HEK293 (cell line): ENCODE data around the gene PPP6R3.
"Not testable (repeated sequence)": the region's sequence is repeated elsewhere in the genome, so short reads cannot be mapped to it uniquely, and the experiment has no call there.

Source experiments
- CTCF ChIA-PET: fragments of 350-600 bp; formaldehyde crosslinking; extraction: SDS; loops from one replicate; lab custom pipeline; 2021; ENCODE audit warnings: antibody characterized with exemption; lab: Yijun Ruan, JAX
- POLR2A ChIA-PET: fragments of 300-600 bp; formaldehyde crosslinking; extraction: SDS; loops from one replicate; lab custom pipeline; 2020; ENCODE audit warnings: antibody characterized with exemption, inconsistent platforms; lab: Yijun Ruan, JAX
- H3K27ac ChIP-seq: fragments of 200-500 bp; sonication (Bioruptor generic); 2 replicates; pipeline ENCODE4 v1.5.1; 2014; ENCODE audit warnings: low read depth, low read length, control low read depth, inconsistent platforms; ENCODE audit errors: extremely low read depth
- H3K36me3 ChIP-seq, 2 experiments: fragments of 200-500 bp in 1 of 2; sonication (Bioruptor generic) in 1 of 2; 1 replicate in 1 of 2; 2 replicates in 1 of 2; pipeline ENCODE4 v1.5.1; 2014 to 2017; ENCODE audit warnings: inconsistent platforms in 2 of 2, low read length in 2 of 2; ENCODE audit not compliant: control insufficient read depth in 2 of 2, insufficient read depth in 1 of 2
- H3K4me1 ChIP-seq: fragments of 200-500 bp; sonication (Bioruptor generic); 2 replicates; pipeline ENCODE4 v1.5.1; 2014; ENCODE audit warnings: mild to moderate bottlenecking, low read length, inconsistent platforms; ENCODE audit not compliant: control insufficient read depth, insufficient read depth
- H3K4me3 ChIP-seq: 2 replicates; pipeline ENCODE4 v1.5.1; 2011; ENCODE audit warnings: low read depth, mild to moderate bottlenecking, control low read depth, low read length, moderate library complexity
- H3K9me3 ChIP-seq: fragments of 200-500 bp; sonication (Bioruptor generic); 2 replicates; pipeline ENCODE4 v1.5.1; 2014; ENCODE audit warnings: low read depth, low read length, inconsistent platforms; ENCODE audit not compliant: control insufficient read depth, insufficient read depth
- BCL6B ChIP-seq: fragments of 450-650 bp; formaldehyde crosslinking; IDR thresholded peaks from 2 replicates; pipeline ENCODE4 v1.5.1; 2017; ENCODE audit warnings: missing biosample characterization, missing genetic modification characterization
- FEZF1 ChIP-seq: fragments of 450-650 bp; formaldehyde crosslinking; IDR thresholded peaks from 2 replicates; pipeline ENCODE4 v1.5.1; 2016; ENCODE audit warnings: missing biosample characterization, missing genetic modification characterization
- GLIS2 ChIP-seq: fragments of 450-650 bp; formaldehyde crosslinking; IDR thresholded peaks from 2 replicates; pipeline ENCODE4 v1.5.1; 2016; ENCODE audit warnings: missing biosample characterization, missing genetic modification characterization
- PATZ1 ChIP-seq: fragments of 450-650 bp; formaldehyde crosslinking; IDR thresholded peaks from 2 replicates; pipeline ENCODE4 v1.5.1; 2016; ENCODE audit warnings: missing biosample characterization, missing genetic modification characterization
- TCF7L2 ChIP-seq: IDR thresholded peaks from 2 replicates; pipeline ENCODE4 v1.6.1; 2011; ENCODE audit warnings: low read depth, mild to moderate bottlenecking, inconsistent platforms, low read length, moderate library complexity, borderline replicate concordance
- TRIM28 ChIP-seq: IDR thresholded peaks from 2 replicates; pipeline ENCODE4 v1.6.1; 2011; ENCODE audit warnings: low read length, control low read depth, borderline replicate concordance
- ZBTB6 ChIP-seq: fragments of 450-650 bp; formaldehyde crosslinking; IDR thresholded peaks from 2 replicates; pipeline ENCODE4 v1.5.1; 2017; ENCODE audit warnings: missing biosample characterization, missing genetic modification characterization
- ZNF24 ChIP-seq: fragments of 450-650 bp; formaldehyde crosslinking; IDR thresholded peaks from 2 replicates; pipeline ENCODE4 v1.5.1; 2016; ENCODE audit warnings: missing biosample characterization, missing genetic modification characterization
- ZNF324 ChIP-seq: fragments of 450-650 bp; formaldehyde crosslinking; IDR thresholded peaks from 2 replicates; pipeline ENCODE4 v1.5.1; 2016; ENCODE audit warnings: missing biosample characterization, missing genetic modification characterization
- ZNF394 ChIP-seq: fragments of 450-650 bp; formaldehyde crosslinking; IDR thresholded peaks from 2 replicates; pipeline ENCODE4 v1.5.1; 2016; ENCODE audit warnings: missing biosample characterization, missing genetic modification characterization, mild to moderate bottlenecking, moderate library complexity, borderline replicate concordance
- ZNF555 ChIP-seq: fragments of 450-650 bp; formaldehyde crosslinking; conservative IDR thresholded peaks from 2 replicates; pipeline ENCODE4 v1.5.1; 2017; ENCODE audit warnings: missing biosample characterization, mild to moderate bottlenecking, missing genetic modification characterization, inconsistent platforms
- ZNF600 ChIP-seq: fragments of 450-650 bp; formaldehyde crosslinking; IDR thresholded peaks from 2 replicates; pipeline ENCODE4 v1.5.1; 2016; ENCODE audit warnings: missing biosample characterization, missing genetic modification characterization
- ZNF621 ChIP-seq: fragments of 450-650 bp; formaldehyde crosslinking; IDR thresholded peaks from 2 replicates; pipeline ENCODE4 v1.5.1; 2017; ENCODE audit warnings: missing biosample characterization, missing genetic modification characterization
- ZNF701 ChIP-seq: fragments of 450-650 bp; formaldehyde crosslinking; IDR thresholded peaks from 2 replicates; pipeline ENCODE4 v1.5.1; 2016; ENCODE audit warnings: missing biosample characterization, missing genetic modification characterization
- ZNF747 ChIP-seq: fragments of 450-650 bp; formaldehyde crosslinking; IDR thresholded peaks from 2 replicates; pipeline ENCODE4 v1.5.1; 2016; ENCODE audit warnings: missing biosample characterization, missing genetic modification characterization
- ZNF768 ChIP-seq: fragments of 450-650 bp; formaldehyde crosslinking; IDR thresholded peaks from 2 replicates; pipeline ENCODE4 v1.5.1; 2018; ENCODE audit warnings: missing biosample characterization, mild to moderate bottlenecking, missing genetic modification characterization
- ZNF777 ChIP-seq: fragments of 450-650 bp; formaldehyde crosslinking; IDR thresholded peaks from 2 replicates; pipeline ENCODE4 v1.5.1; 2017; ENCODE audit warnings: missing biosample characterization, missing genetic modification characterization, borderline replicate concordance
- ZXDB ChIP-seq: fragments of 450-650 bp; formaldehyde crosslinking; IDR thresholded peaks from 2 replicates; pipeline ENCODE4 v1.5.1; 2016; ENCODE audit warnings: missing biosample characterization, missing genetic modification characterization
- TF ChIP-seq, protein P1 (sequence below): fragments of 450-650 bp; formaldehyde crosslinking; optimal IDR thresholded peaks from 2 replicates; pipeline ENCODE3; 2016; ENCODE audit warnings: missing biosample characterization, mild to moderate bottlenecking, missing genetic modification characterization

The PPP6R3 gene

DNA sequence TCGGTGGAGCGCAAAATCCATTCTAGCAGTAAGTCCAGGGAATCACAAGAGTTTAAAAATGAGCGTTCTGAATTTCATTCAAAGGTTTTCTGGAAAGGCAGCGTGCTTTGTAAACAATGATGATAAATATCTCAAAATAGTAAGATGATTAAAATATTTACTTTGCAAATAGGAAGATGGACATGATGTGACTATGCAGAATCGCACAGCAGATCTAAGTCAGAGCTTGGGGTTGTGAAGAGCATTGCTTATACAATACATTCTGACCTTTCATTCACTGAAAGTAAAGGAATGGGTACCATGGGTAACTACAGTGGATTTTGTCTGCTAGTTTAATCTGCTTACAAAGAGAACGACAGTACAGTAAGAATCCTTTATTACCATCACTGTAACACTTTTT, 77.5 kb downstream of the PPP6R3 start:
- H3K27ac ChIP-seq: no peak overlapping the region
- CTCF ChIA-PET: no interaction called here
- no peak overlapping the region for H3K4me3 ChIP-seq
- POLR2A ChIA-PET: no interaction called here
- TF ChIP-seq ZXDB (tag by site-specific recombination) (no peak), ZBTB6 (tag by site-specific recombination) (no peak), ZNF324 (tag by site-specific recombination) (no peak), ZNF600 (tag by site-specific recombination) (no peak), ZNF24 (no peak), FEZF1 (tag by site-specific recombination) (no peak), TCF7L2 (no peak), ZNF747 (tag by site-specific recombination) (no peak), ZNF394 (no peak), BCL6B (tag by site-specific recombination) (no peak), TRIM28 (no peak)
- TF ChIP-seq, protein P1, sequence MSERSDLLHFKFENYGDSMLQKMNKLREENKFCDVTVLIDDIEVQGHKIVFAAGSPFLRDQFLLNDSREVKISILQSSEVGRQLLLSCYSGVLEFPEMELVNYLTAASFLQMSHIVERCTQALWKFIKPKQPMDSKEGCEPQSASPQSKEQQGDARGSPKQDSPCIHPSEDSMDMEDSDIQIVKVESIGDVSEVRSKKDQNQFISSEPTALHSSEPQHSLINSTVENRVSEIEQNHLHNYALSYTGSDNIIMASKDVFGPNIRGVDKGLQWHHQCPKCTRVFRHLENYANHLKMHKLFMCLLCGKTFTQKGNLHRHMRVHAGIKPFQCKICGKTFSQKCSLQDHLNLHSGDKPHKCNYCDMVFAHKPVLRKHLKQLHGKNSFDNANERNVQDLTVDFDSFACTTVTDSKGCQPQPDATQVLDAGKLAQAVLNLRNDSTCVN (tag by site-specific recombination): no peak
- peaks cover 4 to 56% of the 10 kb centered on the region in 2 experiments; a peak in 2 of 3 replicates for H3K36me3 ChIP-seq
- no peaks in the 10 kb centered on the region for H3K9me3 ChIP-seq
- no peaks in the 10 kb centered on the region for H3K4me1 ChIP-seq

DNA sequence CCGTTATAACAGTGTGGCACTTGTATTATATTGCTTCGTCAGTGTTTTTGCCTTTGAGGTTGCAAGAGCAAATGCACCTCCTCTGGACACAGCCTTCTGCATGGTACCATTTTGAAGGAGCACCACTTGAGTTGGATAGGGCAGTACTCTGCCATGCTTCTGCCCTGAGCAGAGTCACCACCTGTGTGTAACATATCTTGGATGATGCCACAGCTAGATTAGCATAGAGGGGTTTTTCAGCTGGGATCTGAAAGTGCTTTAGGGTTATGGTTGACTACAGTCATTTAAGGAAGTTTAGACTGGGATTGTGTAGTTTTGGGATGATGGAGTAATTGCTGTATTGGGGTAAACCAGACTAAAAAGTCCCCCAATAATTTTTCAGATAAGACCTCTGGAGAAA, 78.8 kb downstream of the PPP6R3 start:
- H3K4me3 ChIP-seq: no peak overlapping the region
- ChIA-PET CTCF (interaction anchor here (0.7 kb wide), 1 partner anchor 11 kb away, joined by 3 read pairs; no protein-coding TSS in a partner anchor), POLR2A (no interaction called here)
- TF ChIP-seq ZNF777 (tag by site-specific recombination) (no peak), GLIS2 (tag by site-specific recombination) (no peak), ZNF621 (tag by site-specific recombination) (no peak), PATZ1 (tag by site-specific recombination) (no peak), ZNF701 (no peak), ZNF555 (no peak), ZNF768 (no peak)
- H3K4me1 ChIP-seq: no peaks in the 10 kb centered on the region
- H3K36me3 ChIP-seq: peaks cover 4 to 65% of the 10 kb centered on the region in 2 experiments; a peak in 2 of 3 replicates
- no peaks in the 10 kb centered on the region for H3K9me3 ChIP-seq
- H3K27ac ChIP-seq: no peak overlapping the region

- POLR2A ChIA-PET, H3K27ac ChIP-seq, H3K4me1 ChIP-seq, CTCF ChIA-PET, H3K4me3 ChIP-seq, H3K9me3 ChIP-seq: not testable (repeated sequence)
- H3K36me3 ChIP-seq: peaks cover 4 to 72% of the 10 kb centered on the region in 2 experiments; a peak in 2 of 3 replicates
Observed at GRCh38 chr11:68540504-68540903, 80.0 kb downstream of the PPP6R3 start.
